Stimulated activated CD8-positive, alpha-beta memory T cell treated with anti-CD3 and anti-CD28 coated beads, Interleukin-15, amount 100 ng/mL, for 1 hour (primary cell): Measurements from ENCODE around the gene HTR7.

Experiments
- DNase-seq: peaks from one replicate; pipeline ENCODE4 v3.0.0-alpha.2; 2020; ENCODE audit warnings: low read depth

HTR7 gene

GRCh38 chr10:90740265-90740664 is 117.6 kb downstream of the HTR7 start:
- no peak for DNase-seq

- no peak for DNase-seq
Observed at GRCh38 chr10:90738885-90739284, 119.0 kb downstream of the HTR7 start.

GRCh38 chr10:90734415-90734814 is 123.4 kb downstream of the HTR7 start:
- DNase-seq = no peak

GRCh38 chr10:90732581-90732980 is 125.3 kb downstream of the HTR7 start:
- no peak for DNase-seq

GRCh38 chr10:90723416-90724068 is 134.3 kb downstream of the HTR7 start:
- DNase-seq = no peak

GRCh38 chr10:90722832-90723231 is 135.0 kb downstream of the HTR7 start:
- no peak for DNase-seq

GRCh38 chr10:90718182-90718581 is 139.7 kb downstream of the HTR7 start:
- no peak for DNase-seq

GRCh38 chr10:90712529-90712928 is 145.3 kb downstream of the HTR7 start:
- no peak for DNase-seq

- no peak for DNase-seq
Observed at GRCh38 chr10:90709727-90710126, 148.1 kb downstream of the HTR7 start.

GRCh38 chr10:90707657-90708056 is 150.2 kb downstream of the HTR7 start:
- no peak for DNase-seq

GRCh38 chr10:90701428-90701827 is 156.4 kb downstream of the HTR7 start:
- DNase-seq = no peak

- no peak for DNase-seq
Observed at GRCh38 chr10:90695915-90696676, 161.7 kb downstream of the HTR7 start.
